Middle frontal gyrus (tissue), 1 donor: ENCODE data around the gene PHLDB3.
"Not testable (repeated sequence)": the region's sequence is repeated elsewhere in the genome, so short reads cannot be mapped to it uniquely, and the experiment has no call there.

Source experiments
- DNase-seq: peaks from one replicate; pipeline ENCODE4 v3.0.0-alpha.2; 2015; ENCODE audit warnings: low spot score; ENCODE audit errors: extremely low spot score

The PHLDB3 gene

DNA sequence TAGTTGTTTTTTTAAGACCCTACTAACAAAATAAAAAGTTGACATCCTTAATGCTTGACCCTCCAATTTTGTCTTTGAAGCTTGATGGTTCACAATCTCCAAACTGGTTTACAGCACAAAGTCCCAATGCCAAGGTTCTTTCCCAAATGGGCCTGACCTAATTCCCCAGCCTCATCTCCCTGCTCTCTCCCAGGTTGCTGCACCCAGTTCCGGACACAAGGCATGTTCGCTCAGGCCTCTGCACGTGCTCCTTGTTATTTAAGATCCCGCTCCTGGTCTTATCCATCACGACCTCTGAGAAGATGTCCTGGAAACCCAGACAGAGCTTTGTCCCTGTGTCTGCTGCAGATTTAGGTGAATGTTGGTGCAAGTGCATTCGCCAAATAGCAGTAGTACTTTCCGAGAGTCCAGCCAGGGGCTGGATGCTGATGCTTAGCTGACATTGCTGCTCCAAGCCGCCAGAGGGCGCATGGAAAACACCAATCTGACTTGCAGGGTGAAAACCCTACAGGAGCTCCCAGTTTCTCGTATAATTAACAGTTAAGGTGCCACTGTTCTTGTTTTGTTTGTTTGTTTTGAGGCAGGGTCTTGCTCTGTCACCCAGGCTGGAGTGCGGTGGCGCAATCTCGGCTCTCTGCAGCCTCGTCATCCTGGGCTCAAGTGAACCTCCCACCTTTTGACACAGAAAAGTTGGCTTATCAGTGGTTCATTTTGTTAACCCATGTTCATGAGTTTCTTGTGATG is 57.6 kb downstream of the PHLDB3 start:
- DNase-seq = peak; percentile 55

DNA sequence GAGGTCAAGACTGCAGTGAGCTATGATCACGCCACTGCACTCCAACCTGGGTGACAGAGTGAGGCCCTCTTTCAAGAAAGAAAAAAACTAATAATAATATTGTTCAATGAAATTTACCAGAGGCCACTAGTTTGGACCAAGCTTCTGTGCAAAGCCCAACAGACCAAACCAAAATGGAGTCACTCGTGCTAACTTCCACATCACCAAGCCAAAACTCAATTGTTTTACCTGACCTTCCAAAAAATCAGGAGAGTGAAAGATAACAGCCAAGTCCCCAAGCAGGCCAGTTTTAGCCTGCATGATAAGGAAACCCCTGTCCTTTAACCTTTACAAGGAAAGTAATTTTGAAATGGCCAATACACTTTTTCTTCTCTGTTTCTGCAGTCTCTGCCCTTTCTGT is 59.1 kb downstream of the PHLDB3 start:
- DNase-seq = no peak

DNA sequence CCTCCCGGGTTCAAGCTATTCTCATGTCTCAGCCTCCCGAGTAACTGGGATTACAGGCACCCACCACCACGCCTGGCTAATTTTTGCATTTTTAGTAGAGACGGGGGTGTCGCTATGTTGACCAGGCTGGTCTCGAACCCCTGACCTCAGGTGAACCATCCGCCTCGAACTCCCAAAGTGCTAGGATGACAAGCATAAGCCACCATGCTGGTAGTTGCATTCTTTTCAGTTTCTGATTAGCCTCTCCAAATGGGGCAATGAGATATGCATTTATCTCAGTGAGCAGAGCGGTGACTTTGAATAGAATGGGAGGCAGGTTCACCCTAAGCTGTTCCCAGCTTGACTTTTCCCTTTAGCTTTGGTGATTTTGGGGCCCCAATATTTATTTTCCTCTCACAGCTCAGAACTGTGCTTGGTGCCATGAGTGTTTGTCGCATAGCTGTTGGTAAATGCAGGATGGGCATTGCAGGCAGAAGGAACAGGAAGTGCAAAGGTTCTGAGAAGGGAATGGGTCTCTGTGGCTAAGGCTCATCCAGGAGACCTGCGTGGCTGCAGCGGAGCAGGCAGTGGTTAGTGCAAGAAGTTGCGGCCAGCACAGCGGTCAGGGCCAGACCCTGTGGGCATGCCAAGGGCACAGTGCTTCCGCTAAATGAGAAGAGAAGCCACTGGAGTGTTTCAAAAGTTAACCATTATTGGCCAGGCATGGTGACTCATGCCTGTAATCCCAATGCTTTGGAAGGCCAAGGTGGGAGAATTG is 59.8 kb downstream of the PHLDB3 start:
- DNase-seq = no peak

DNA sequence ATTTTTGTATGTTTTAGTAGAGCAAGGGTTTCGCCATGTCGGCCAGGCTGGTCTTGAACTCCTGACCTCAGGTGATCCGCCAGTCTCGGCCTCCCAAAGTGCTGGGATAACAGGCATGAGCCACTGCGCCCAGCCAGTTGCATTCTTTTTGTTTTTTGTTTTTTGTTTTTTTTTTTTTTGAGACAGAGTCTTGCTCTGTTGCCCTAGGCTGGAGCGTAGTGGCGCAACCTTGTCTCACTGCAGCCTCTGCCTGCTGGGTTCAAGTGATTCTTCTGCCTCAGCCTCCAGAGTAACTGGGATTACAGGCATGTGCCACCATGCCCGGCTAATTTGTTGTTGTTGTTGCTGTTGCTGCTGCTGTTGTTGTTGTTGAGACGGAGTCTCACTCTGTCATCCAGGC is 60.5 kb downstream of the PHLDB3 start:
- not testable (repeated sequence) for DNase-seq

DNA sequence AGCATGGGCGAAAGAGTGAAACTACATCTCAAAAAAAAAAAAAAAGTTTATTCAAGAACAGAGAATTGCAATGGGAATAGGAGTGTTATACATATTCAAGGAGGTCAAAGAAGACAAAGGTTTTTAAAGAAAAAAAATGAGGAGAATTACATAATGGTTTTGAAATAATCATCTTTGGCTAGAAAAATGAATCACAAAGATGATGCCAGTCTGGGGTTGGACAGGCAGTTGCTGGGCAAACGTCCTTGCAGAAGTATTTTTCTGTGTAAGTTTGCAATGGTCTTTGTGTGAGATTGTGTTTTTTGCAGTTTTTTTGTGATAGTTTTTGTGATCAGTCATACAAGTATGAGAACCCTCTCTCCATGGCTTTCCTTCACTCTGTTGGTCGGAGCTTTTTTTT is 62.8 kb downstream of the PHLDB3 start:
- DNase-seq = no peak

DNA sequence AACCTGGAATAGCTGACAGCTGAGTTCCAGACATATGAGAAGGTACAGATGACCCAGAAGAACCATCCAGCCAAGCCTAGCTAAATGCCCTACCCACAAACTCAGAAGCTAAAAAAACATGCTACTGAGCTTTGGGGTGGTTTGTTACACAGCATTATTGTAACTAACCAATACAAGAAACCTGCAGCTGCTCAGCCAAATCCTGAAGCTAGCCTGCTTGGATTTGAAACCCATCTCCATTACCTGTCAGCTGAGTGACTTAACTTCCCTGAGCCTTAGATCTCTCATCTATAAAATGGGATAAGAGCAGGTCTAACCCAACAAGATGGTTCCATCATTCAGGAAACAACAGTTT is 64.9 kb downstream of the PHLDB3 start:
- DNase-seq = no peak

DNA sequence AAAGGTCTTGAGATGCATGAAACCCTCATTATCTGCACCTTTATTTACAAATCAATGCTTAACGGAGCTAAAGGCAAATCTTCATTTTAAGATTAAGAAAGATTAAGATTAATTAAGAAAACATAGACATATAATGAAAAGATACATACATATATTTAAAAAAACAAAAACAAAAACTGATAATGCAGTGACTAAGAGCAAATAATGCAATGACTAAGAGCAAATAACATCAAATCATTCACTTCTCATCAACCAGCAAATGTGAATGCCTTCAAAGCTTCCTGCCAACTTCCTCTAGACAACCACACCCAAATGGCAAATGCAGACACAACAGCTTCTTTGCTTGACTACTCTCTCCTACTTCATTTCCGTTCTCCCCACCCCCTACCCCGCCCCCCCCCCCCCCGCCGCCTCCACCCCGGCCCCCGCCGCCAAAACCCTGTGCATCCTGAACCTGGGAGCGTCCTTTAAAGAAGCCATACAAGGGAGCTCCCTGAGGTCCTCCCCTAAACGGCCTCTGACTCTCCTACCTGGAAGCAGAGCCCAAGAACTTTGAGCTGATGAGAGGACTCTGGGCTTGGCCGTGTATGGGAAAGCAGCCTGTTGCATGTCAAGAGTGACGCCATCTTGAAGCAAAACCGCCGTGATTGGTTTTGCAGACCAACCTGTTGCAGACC is 65.4 kb downstream of the PHLDB3 start:
- no peak for DNase-seq

DNA sequence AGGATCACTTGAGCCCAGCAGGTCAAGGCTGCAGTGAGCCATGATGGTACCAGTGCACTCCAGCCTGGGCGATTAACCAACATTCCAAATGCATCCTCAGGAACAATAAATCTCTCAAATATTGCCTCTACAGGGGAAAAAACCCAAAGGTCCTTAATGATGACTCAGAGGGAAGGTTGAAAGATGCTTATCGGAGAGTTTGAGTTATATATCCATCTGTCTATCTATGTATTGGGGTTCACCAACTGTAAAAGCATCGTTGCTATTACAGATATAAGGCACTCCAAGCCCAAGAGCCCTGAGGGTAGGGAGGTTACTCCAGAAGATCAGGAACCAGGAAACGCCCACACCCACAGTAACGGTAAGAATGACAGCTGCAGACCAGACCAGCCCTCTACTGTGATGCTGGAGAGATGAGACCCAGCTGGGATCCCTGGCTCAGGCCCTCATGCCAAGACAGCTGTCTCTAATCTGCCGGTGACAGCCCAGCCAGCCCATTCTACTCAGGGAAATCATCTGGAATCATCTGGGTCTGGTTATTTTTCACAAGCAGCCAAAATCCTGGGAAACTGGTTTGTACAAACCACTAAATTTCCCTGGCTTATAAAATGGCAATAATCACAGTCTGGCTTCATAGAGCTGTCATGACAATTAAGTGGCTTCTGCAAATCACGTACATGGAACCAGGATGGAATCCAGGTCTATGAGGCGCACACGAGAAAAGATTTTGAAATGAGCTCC is 66.1 kb downstream of the PHLDB3 start:
- no peak for DNase-seq

DNA sequence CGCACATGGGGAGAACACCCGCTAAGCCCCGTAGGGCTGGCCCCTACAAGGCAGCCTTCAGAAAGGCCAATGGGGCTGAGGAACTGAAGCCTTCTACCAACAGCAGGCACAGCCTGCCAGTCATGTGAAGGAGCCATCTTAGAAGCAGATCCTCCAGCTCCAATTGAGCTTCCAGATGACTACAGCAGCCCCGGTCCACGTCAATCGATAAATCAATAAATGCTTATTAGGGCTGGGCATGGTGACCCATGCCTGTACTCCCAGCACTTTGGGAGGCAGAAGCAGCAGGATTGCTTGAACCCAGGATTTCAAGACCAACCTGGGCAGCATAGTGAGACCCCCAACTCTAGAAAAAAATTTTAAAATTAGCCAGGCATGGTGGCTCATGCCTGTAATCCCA is 66.8 kb downstream of the PHLDB3 start:
- no peak for DNase-seq

DNA sequence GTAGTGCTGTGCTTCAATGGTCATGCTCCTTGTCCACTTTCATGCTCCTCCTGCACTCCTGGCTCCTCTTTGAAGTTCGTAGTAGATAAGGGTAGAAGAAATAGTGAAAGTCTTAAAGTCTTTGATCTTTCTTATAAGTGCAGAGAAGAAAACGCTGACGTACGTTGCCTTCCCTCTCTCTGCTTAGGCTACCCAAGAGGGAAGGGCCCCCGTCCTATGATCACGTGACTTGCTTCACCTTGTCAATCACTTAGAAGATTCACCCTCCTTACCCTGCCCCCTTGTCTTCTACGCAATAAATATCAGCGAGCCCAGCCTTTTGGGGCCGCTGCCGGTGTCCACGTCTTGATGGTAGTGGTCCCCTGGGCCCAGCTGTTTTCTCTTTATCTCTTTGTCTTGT is 67.3 kb downstream of the PHLDB3 start:
- DNase-seq = not testable (repeated sequence)

DNA sequence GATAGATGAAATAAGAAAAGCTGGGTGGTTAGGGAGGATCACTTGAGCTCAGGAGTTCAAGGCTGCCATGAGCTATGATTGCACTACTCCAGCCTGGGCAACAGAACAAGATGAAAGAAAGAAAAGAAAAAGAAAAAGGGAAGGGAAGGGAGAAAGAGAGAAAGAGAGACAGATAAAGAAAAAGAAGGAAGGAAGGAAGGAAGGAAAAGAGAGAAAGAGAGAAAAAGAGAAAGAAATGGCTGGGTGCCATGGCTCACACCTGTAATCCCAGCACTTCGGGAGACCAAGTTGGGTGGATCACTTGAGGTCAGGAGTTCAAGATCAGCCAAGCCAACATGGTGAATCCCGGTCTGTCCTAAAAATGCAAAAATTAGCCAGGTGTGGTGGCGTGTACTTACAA is 68.8 kb downstream of the PHLDB3 start:
- DNase-seq = no peak

DNA sequence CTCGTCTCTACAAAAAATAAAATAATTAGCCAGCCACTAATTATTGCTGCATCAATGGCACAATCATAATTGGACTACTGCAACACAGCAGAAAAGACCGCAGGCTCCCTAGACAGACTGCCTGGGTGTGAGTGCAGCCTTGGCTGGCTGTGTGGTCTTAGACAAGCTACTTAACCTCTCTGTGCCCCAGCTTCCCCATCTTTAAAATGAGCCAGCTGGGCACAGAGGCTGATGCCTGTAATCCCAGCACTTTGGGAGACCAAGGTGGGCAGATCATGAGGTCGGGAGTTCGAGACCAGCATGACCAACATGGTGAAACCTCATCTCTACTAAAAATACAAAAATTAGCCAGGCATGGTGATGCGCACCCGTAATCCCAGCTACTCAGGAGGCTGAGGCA is 70.9 kb downstream of the PHLDB3 start:
- no peak for DNase-seq

DNA sequence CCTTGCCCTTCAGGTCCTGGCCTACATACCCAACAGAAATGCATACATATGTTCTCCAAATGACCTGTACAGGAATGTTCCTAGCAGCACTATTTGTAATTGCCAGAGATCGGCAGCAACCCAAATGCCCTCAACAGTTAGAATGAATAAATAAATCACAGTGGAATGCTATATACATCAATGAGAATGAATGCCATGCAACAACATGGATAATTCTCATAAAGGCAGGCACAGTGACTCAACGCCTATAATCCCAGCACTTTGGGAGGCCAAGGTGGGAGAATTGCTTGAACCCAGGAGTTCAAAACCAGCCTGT is 71.2 kb downstream of the PHLDB3 start:
- DNase-seq = no peak

DNA sequence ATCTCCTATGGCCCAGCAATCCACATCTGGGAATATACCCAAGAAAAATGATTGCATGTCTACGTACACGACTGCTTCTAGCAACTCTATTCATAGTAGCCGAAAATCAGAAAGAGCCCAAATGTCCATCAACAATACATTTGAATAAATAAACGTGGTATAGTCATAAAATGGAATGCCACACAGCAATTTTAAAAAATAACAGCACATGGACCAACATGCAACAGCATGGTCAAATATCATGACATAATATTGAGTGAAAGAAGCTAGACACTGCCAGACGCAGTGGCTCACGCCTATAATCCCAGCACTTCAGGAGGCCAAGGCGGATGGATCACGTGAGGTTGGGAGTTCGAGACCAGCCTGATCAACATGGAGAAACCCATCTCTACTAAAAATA is 73.6 kb downstream of the PHLDB3 start:
- no peak for DNase-seq

DNA sequence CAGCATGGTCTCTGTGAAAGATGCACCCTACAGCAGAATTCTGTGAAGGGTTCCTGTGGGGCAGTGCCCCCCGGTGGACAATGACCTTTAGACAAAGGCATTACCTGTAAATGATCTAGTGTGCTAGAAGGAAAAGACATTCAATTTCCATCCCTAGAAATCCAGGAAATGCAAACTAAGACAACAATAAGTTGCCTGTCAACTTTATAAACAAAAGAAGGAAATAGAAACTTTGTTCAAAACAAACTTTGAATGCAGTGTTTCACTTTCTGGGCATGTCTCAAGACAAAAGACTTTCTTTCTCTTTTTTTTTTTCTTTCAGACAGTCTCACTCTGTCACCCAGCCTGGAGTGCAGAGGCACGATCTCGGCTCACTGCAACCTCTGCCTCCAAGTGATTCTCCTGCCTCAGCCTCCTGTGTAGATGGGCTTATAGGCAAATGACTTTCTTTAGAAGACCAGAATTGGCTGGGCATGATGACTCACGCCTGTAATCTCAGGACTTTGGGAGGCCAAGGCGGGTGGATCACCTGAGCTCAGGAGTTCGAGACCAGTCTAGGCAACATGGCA is 74.3 kb downstream of the PHLDB3 start:
- no peak for DNase-seq

DNA sequence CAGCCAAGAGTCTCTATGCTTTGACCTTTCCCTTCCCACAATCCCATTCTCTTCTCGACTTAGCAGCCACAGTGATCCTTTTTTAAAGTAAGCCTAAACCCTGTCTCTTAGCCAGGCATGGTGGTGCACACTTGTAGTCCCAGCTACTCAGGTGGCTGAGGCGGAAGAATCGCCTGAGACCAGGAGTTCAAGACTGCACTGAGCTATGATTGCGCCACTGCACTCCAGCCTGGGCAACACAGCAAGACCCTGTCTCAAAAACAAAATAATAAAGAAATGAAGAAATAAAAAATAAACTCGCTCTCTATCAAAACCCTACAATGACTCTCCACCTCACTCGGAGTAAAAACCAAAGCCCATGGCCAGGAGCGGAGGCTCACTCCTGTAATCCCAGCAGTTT is 75.2 kb downstream of the PHLDB3 start:
- no peak for DNase-seq

DNA sequence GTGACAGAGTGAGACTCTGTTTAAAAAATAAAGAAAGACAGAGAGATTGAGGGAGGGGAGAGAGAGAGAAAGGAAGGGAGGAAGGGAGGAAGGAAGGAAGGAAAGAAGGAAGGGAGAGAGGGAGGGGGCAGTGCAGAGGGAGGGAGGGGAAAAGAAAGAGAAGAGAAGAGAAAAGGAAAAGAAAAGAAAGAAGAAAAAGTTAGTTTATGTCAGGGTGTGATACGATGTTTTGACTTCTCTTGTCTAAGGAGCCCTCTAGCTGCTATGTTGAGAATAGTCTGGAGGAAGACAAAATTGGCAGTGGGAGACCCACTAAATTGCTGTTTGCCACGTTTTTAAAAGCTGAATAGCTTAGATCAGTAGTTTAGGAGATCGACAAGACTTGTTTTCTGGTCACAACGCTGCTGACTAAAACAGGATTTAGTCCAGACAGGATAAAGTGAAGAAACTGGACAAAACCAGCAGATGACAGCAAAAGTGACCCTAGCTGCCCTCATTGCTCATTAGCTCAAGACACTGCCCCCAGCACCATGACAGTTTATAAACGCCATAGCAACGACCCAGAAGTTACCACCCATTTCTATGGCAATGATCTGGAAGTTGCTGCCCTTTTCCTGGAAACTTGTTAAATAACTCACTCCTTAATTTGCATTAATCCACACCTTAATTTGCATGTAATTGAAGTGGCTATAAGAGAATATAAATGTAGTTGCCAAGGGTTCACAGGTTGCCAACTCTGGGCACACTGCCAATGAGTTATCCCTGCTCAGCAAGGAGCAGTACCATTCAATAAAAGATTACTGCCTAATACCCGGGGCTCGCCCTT is 78.8 kb downstream of the PHLDB3 start:
- DNase-seq = no peak
